Measurements from ENCODE around the gene ALDH5A1.

ALDH5A1 gene

DNA sequence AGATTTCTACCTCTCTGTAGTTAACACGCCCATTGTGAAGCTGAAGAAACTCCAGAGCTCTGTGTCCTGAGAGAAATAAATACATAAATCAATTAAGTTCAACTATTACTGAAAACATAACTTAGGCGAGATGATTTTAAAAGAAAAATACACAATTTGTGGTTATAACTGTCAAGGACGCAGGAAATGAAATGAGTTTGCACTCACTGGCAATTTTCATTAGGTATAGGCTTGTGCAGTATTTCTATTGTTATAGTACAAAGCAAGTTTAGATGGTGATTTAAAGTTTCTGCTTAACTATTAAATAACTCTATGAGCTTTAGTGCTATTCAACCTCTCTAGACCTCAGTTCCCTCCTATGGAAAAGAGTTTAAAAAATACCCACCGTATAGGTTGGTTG, 8.7 kb upstream of the ALDH5A1 start:
- Histone ChIP-seq H2AFZ (ENCODE audit: low read length, unreplicated experiment) (no peak overlapping the region), H3K27me3 (ENCODE audit: insufficient read depth, low read length) (no peaks in the 10 kb centered on the region), H3K79me2 (ENCODE audit: control insufficient read depth, insufficient read depth, low read length, unreplicated experiment) (no peaks in the 10 kb centered on the region), H3K36me3 (ENCODE audit: insufficient read depth, low read length) (no peaks in the 10 kb centered on the region), H3K4me1 (ENCODE audit: control insufficient read depth, insufficient read depth, low read length, unreplicated experiment) (peaks cover 2% of the 10 kb centered on the region), H3K4me3 (ENCODE audit: low read depth, low read length) (no peak overlapping the region), H3K27ac (ENCODE audit: low read depth, low read length) (no peak overlapping the region)

- no peak within 1 kb of the TSS for H2AFZ ChIP-seq (ENCODE audit: low read length, unreplicated experiment)
- H3K27ac ChIP-seq (ENCODE audit: low read depth, low read length) = no peak within 1 kb of the TSS
- no peaks in the 10 kb centered on the region for H3K36me3 ChIP-seq (ENCODE audit: insufficient read depth, low read length)
- H3K27me3 ChIP-seq (ENCODE audit: insufficient read depth, low read length) = peaks cover 8% of the 10 kb centered on the region; the same call in 1 of the 2 replicates
- H3K4me1 ChIP-seq (ENCODE audit: control insufficient read depth, insufficient read depth, low read length, unreplicated experiment) = peaks cover 8% of the 10 kb centered on the region
- no peak within 1 kb of the TSS for H3K4me3 ChIP-seq (ENCODE audit: low read depth, low read length)
- no peaks in the 10 kb centered on the region for H3K79me2 ChIP-seq (ENCODE audit: control insufficient read depth, insufficient read depth, low read length, unreplicated experiment)
Observed at GRCh38 chr6:24489470-24489869, 5.3 kb upstream of the ALDH5A1 start, which contains the start of gene GPLD1. Gene GPLD1, minus strand, starts transcription at chr6:24489578. Its CDS starts 67 bp downstream, at chr6:24489511.

DNA sequence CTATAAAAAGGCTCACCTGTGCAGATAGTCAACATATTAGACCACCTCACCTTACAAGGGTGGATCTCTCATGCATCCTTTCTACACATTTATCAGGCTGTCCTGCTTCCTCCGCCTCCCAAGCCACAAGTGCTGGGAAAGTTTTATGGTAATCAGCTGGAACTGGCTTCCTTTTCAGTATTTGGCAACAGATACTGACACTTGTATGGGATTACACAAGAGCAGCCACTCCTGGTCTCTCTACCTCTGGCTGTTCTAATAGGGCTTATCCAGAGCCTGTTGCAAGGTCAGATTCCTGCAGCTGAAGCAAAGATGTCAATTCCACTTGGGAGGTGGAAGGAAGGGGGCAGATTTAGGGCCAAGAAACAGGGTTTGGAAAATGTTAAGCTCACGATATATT, 4.9 kb upstream of the ALDH5A1 start:
- no peak overlapping the region for H2AFZ ChIP-seq (ENCODE audit: low read length, unreplicated experiment)
- H3K79me2 ChIP-seq (ENCODE audit: control insufficient read depth, insufficient read depth, low read length, unreplicated experiment) = no peaks in the 10 kb centered on the region
- H3K4me1 ChIP-seq (ENCODE audit: control insufficient read depth, insufficient read depth, low read length, unreplicated experiment) = peaks cover 9% of the 10 kb centered on the region
- no peak overlapping the region for H3K4me3 ChIP-seq (ENCODE audit: low read depth, low read length)
- H3K36me3 ChIP-seq (ENCODE audit: insufficient read depth, low read length) = no peaks in the 10 kb centered on the region
- H3K27ac ChIP-seq (ENCODE audit: low read depth, low read length) = no peak overlapping the region
- peaks cover 8% of the 10 kb centered on the region; the same call in 1 of the 2 replicates for H3K27me3 ChIP-seq (ENCODE audit: insufficient read depth, low read length)

DNA sequence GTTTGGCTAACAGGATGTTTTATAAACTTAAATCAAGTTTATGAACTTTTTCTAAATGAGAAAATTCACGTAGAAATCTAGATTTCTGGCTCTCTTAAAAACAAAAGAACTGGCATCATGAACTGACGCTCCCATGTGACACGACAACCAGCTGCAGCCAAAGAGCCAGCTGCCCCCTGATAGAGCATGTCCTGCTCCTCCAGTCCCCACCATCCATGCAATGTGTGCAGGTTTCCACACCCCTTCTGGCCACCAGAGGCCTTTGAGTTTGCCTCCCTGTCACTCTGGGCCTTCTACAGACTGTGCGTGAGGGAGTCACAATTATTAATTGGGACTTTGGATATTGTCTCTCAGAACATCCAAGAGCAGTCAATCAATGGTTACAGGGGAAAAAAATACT, 3.8 kb upstream of the ALDH5A1 start:
- H3K36me3 ChIP-seq (ENCODE audit: insufficient read depth, low read length) = no peaks in the 10 kb centered on the region
- H2AFZ ChIP-seq (ENCODE audit: low read length, unreplicated experiment) = no peak overlapping the region
- H3K4me1 ChIP-seq (ENCODE audit: control insufficient read depth, insufficient read depth, low read length, unreplicated experiment) = peaks cover 6% of the 10 kb centered on the region
- H3K27ac ChIP-seq (ENCODE audit: low read depth, low read length) = no peak overlapping the region
- H3K27me3 ChIP-seq (ENCODE audit: insufficient read depth, low read length) = peaks cover 8% of the 10 kb centered on the region; the same call in 1 of the 2 replicates
- no peaks in the 10 kb centered on the region for H3K79me2 ChIP-seq (ENCODE audit: control insufficient read depth, insufficient read depth, low read length, unreplicated experiment)
- H3K4me3 ChIP-seq (ENCODE audit: low read depth, low read length) = no peak overlapping the region

DNA sequence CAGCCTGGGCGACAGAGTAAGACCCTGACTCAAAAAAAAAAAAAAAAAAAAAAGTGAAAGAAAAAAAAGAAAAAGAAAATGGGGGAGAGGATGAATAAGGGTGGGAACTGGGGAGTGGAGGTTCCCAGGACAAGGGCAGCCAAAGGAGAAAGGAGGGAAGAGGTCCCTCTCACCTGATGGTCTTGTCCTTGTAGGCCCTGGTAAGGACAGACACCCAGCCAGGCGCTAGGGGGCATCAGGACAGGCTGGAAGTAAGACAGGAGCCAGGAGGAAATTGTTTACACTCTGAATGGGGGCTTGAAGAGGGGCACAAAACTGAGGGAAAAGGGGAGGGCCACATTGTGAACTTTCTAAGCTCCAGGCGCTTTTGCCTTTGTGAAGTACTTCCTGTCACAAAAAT, 2.3 kb upstream of the ALDH5A1 start:
- Histone ChIP-seq H3K36me3 (ENCODE audit: insufficient read depth, low read length) (no peaks in the 10 kb centered on the region), H3K27me3 (ENCODE audit: insufficient read depth, low read length) (peaks cover 8% of the 10 kb centered on the region; the same call in 1 of the 2 replicates), H3K4me3 (ENCODE audit: low read depth, low read length) (no peak overlapping the region), H2AFZ (ENCODE audit: low read length, unreplicated experiment) (no peak overlapping the region), H3K79me2 (ENCODE audit: control insufficient read depth, insufficient read depth, low read length, unreplicated experiment) (no peaks in the 10 kb centered on the region), H3K27ac (ENCODE audit: low read depth, low read length) (no peak overlapping the region), H3K4me1 (ENCODE audit: control insufficient read depth, insufficient read depth, low read length, unreplicated experiment) (peaks cover 6% of the 10 kb centered on the region)

- Histone ChIP-seq H3K4me1 (ENCODE audit: control insufficient read depth, insufficient read depth, low read length, unreplicated experiment) (peaks cover 6% of the 10 kb centered on the region), H3K79me2 (ENCODE audit: control insufficient read depth, insufficient read depth, low read length, unreplicated experiment) (no peaks in the 10 kb centered on the region), H3K27ac (ENCODE audit: low read depth, low read length) (no peak overlapping the region), H2AFZ (ENCODE audit: low read length, unreplicated experiment) (peak overlapping the region; percentile 100), H3K4me3 (ENCODE audit: low read depth, low read length) (peak overlapping the region; percentile 89), H3K36me3 (ENCODE audit: insufficient read depth, low read length) (no peaks in the 10 kb centered on the region), H3K27me3 (ENCODE audit: insufficient read depth, low read length) (peaks cover 8% of the 10 kb centered on the region; the same call in 1 of the 2 replicates)
Observed at GRCh38 chr6:24493945-24494820, 586 bp upstream of the ALDH5A1 start.

GRCh38 chr6:24497254-24497970, 2.6 kb downstream of the ALDH5A1 start:
- peaks cover 6% of the 10 kb centered on the region for H3K4me1 ChIP-seq (ENCODE audit: control insufficient read depth, insufficient read depth, low read length, unreplicated experiment)
- H3K27me3 ChIP-seq (ENCODE audit: insufficient read depth, low read length) = peaks cover 8% of the 10 kb centered on the region; the same call in 1 of the 2 replicates
- H3K79me2 ChIP-seq (ENCODE audit: control insufficient read depth, insufficient read depth, low read length, unreplicated experiment) = no peaks in the 10 kb centered on the region
- no peak overlapping the region for H3K27ac ChIP-seq (ENCODE audit: low read depth, low read length)
- no peak overlapping the region for H3K4me3 ChIP-seq (ENCODE audit: low read depth, low read length)
- H3K36me3 ChIP-seq (ENCODE audit: insufficient read depth, low read length) = no peaks in the 10 kb centered on the region
- no peak overlapping the region for H2AFZ ChIP-seq (ENCODE audit: low read length, unreplicated experiment)

GRCh38 chr6:24500683-24501082, 5.9 kb downstream of the ALDH5A1 start:
- no peak overlapping the region for H3K27ac ChIP-seq (ENCODE audit: low read depth, low read length)
- no peaks in the 10 kb centered on the region for H3K27me3 ChIP-seq (ENCODE audit: insufficient read depth, low read length)
- H3K4me3 ChIP-seq (ENCODE audit: low read depth, low read length) = no peak overlapping the region
- no peaks in the 10 kb centered on the region for H3K4me1 ChIP-seq (ENCODE audit: control insufficient read depth, insufficient read depth, low read length, unreplicated experiment)
- no peaks in the 10 kb centered on the region for H3K79me2 ChIP-seq (ENCODE audit: control insufficient read depth, insufficient read depth, low read length, unreplicated experiment)
- no peaks in the 10 kb centered on the region for H3K36me3 ChIP-seq (ENCODE audit: insufficient read depth, low read length)
- no peak overlapping the region for H2AFZ ChIP-seq (ENCODE audit: low read length, unreplicated experiment)

GRCh38 chr6:24501374-24501773, 6.6 kb downstream of the ALDH5A1 start:
- Histone ChIP-seq H3K27ac (ENCODE audit: low read depth, low read length) (no peak overlapping the region), H2AFZ (ENCODE audit: low read length, unreplicated experiment) (no peak overlapping the region), H3K27me3 (ENCODE audit: insufficient read depth, low read length) (no peaks in the 10 kb centered on the region), H3K79me2 (ENCODE audit: control insufficient read depth, insufficient read depth, low read length, unreplicated experiment) (no peaks in the 10 kb centered on the region), H3K4me3 (ENCODE audit: low read depth, low read length) (no peak overlapping the region), H3K36me3 (ENCODE audit: insufficient read depth, low read length) (no peaks in the 10 kb centered on the region), H3K4me1 (ENCODE audit: control insufficient read depth, insufficient read depth, low read length, unreplicated experiment) (no peaks in the 10 kb centered on the region)

GRCh38 chr6:24501914-24502313, 7.1 kb downstream of the ALDH5A1 start:
- Histone ChIP-seq H3K27me3 (ENCODE audit: insufficient read depth, low read length) (no peaks in the 10 kb centered on the region), H3K36me3 (ENCODE audit: insufficient read depth, low read length) (no peaks in the 10 kb centered on the region)

More at GRCh38 chr6:24501914-24502313, 7.1 kb downstream of the ALDH5A1 start:
- no peak overlapping the region for H2AFZ ChIP-seq (ENCODE audit: low read length, unreplicated experiment)
- no peaks in the 10 kb centered on the region for H3K79me2 ChIP-seq (ENCODE audit: control insufficient read depth, insufficient read depth, low read length, unreplicated experiment)
- no peaks in the 10 kb centered on the region for H3K4me1 ChIP-seq (ENCODE audit: control insufficient read depth, insufficient read depth, low read length, unreplicated experiment)
- no peak overlapping the region for H3K27ac ChIP-seq (ENCODE audit: low read depth, low read length)
- no peak overlapping the region for H3K4me3 ChIP-seq (ENCODE audit: low read depth, low read length)

Measured in ACC112 (cell line).